MM.1S (cell line): ENCODE data around the gene CIITA.

Experiments
- EZH2 ChIP-seq: fragments of 300-600 bp; sonication (generic); optimal IDR thresholded peaks from 2 replicates; pipeline ENCODE3; 2017; ENCODE audit warnings: low read depth, mild to moderate bottlenecking, antibody characterized with exemption, low read length, mixed read lengths
- EZH2phosphoT487 ChIP-seq: fragments of 300-600 bp; sonication (generic); IDR thresholded peaks from 2 replicates; pipeline ENCODE4 v1.6.1; 2018; ENCODE audit warnings: antibody characterized with exemption, low read length
- TF ChIP-seq, protein P1 (sequence below): fragments of 300-600 bp; sonication (generic); IDR thresholded peaks from 2 replicates; pipeline ENCODE4 v1.5.1; 2016; ENCODE audit warnings: antibody characterized with exemption, low read length, mixed read lengths

DNA sequence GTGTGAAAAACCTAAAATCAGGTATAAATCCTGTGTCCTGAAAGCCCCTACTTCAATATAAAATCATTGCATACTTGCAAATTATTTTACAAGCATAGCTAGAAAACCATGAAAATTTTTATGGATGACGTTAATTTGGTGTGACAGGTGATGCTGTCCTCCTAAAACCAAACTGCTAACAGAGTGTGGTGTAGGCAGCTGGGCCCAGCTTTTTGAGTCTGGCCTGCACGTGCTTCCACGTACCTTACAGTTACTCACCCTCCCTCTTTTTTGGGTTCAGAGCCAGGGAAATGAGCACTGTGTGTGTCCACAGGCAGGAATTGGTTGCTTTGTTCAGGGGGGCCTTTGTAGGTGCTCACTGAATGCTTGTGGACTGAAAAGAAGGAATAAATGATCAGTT lies 103.8 kb downstream of the CIITA start:
- TF ChIP-seq, protein P1, sequence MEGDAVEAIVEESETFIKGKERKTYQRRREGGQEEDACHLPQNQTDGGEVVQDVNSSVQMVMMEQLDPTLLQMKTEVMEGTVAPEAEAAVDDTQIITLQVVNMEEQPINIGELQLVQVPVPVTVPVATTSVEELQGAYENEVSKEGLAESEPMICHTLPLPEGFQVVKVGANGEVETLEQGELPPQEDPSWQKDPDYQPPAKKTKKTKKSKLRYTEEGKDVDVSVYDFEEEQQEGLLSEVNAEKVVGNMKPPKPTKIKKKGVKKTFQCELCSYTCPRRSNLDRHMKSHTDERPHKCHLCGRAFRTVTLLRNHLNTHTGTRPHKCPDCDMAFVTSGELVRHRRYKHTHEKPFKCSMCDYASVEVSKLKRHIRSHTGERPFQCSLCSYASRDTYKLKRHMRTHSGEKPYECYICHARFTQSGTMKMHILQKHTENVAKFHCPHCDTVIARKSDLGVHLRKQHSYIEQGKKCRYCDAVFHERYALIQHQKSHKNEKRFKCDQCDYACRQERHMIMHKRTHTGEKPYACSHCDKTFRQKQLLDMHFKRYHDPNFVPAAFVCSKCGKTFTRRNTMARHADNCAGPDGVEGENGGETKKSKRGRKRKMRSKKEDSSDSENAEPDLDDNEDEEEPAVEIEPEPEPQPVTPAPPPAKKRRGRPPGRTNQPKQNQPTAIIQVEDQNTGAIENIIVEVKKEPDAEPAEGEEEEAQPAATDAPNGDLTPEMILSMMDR = no peak
- TF ChIP-seq EZH2phosphoT487 (no peak), EZH2 (no peak)
